Kidney (tissue), 14 donors: ENCODE results near the gene PPP6R2. TPM values are rescaled to one million over a fixed set of nuclear protein-coding genes. Genes with fewer than 3 reads are reported as not detected.

ENCODE experiments used
- DNase-seq, 5 donors: peaks; one replicate each; pipeline ENCODE4 v3.0.0-alpha.2; 2013 to 2020
- FAIRE-seq: peaks from 2 replicates; lab custom pipeline; 2012; peaks lifted over from hg19 to GRCh38; lab: Jason Lieb, UNC
- H3K27ac ChIP-seq, 2 donors: one replicate each; pipeline ENCODE4 v1.7.0; 2013; ENCODE audit warnings: low read depth in 2 of 2, low read length in 2 of 2, inconsistent platforms in 1 of 2
- H3K27me3 ChIP-seq: one replicate; pipeline ENCODE4 v1.7.1; 2013; ENCODE audit warnings: low read length, inconsistent platforms; ENCODE audit not compliant: control insufficient read depth, insufficient read depth
- H3K36me3 ChIP-seq, 3 donors: one replicate each; pipeline versions ENCODE4 v1.7.0 to v1.7.1; 2013; ENCODE audit warnings: low read length in 3 of 3, control low read depth in 1 of 3, inconsistent platforms in 1 of 3; ENCODE audit not compliant: insufficient read depth in 3 of 3, control insufficient read depth in 2 of 3
- H3K4me1 ChIP-seq, 3 donors: one replicate each; pipeline versions ENCODE4 v1.7.0 to v1.7.1; 2013; ENCODE audit warnings: low read length in 3 of 3, inconsistent platforms in 1 of 3, low read depth in 1 of 3; ENCODE audit not compliant: control insufficient read depth in 2 of 3, insufficient read depth in 2 of 3
- H3K4me3 ChIP-seq, 3 donors: one replicate each; pipeline versions ENCODE4 v1.7.0 to v1.8.1; 2013; ENCODE audit warnings: low read length in 3 of 3, control low read depth in 1 of 3, inconsistent platforms in 1 of 3
- H3K9ac ChIP-seq, 3 donors: one replicate each; pipeline versions ENCODE4 v1.7.0 to v1.7.1; 2013; ENCODE audit warnings: low read length in 3 of 3, control low read depth in 1 of 3, inconsistent platforms in 1 of 3
- H3K9me3 ChIP-seq, 3 donors: one replicate each; pipeline versions ENCODE4 v1.7.0 to v1.7.1; 2013; ENCODE audit warnings: low read length in 3 of 3, control low read depth in 1 of 3, inconsistent platforms in 1 of 3; ENCODE audit not compliant: control insufficient read depth in 2 of 3, insufficient read depth in 1 of 3
- CTCF ChIP-seq: IDR thresholded peaks from 3 replicates; pipeline ENCODE4 v1.5.1; 2012; ENCODE audit warnings: mild to moderate bottlenecking, moderate library complexity, borderline replicate concordance; ENCODE audit not compliant: insufficient read depth; ENCODE audit errors: extremely low read depth
- intact Hi-C: fragments of 100-400 bp; cut with DNase I; formaldehyde crosslinking; loops from one replicate; pipeline ENCODE4 v1.11.1; 2022
- polyA plus RNA-seq: library from polyadenylated mRNA; stranded (reverse); fragments of 350-450 nt; fragmentation: Illumina TruSeq; extraction: RNeasy Lipid Tissue Mini Kit (QIAGEN cat#74804); gene quantifications from one replicate; pipeline ENCODE4 v1.2.3, GENCODE V29; 2014; ENCODE audit warnings: low read depth, low replicate concordance; ENCODE audit not compliant: insufficient read depth
- total RNA-seq: library from RNA; stranded (reverse); fragmentation: NEBNext Ultra II Directional; extraction: Animal tissue kit (Norgen Biotek cat#: 25700); gene quantifications from one replicate; pipeline ENCODE4 v1.2.1, GENCODE V29; 2021
- donor health status: control.
- donor health status: control.
- donor health status: control.
- donor health status: control.
- donor health status: control.
- donor health status: DM: yes; HTN: yes; CAD: no.
- donor health status: Normal renal cell carcinoma (clear cell type).

PPP6R2 gene
- total and polyA plus RNA-seq, 2 donors from 2014 or later, result 39.4 to 53.8 TPM

- no peak for TF ChIP-seq CTCF
- Histone ChIP-seq H3K9me3 (no peaks in the 10 kb centered on the region), H3K36me3 (no peaks in the 10 kb centered on the region), H3K4me1 (peaks cover 0 to 10% (median 0%) of the 10 kb centered on the region in 3 donors), H3K9ac (peak overlapping the region in 1 of 3 donors; percentile 34), H3K27me3 (peaks cover 8% of the 10 kb centered on the region), H3K4me3 (peak overlapping the region in 2 of 3 donors; percentile 42 to 59), H3K27ac (peak overlapping the region; percentile 28 to 32)
- DNase-seq, result peak; percentile 61 to 80 (median 76)
- intact Hi-C loops, result no loop called here
- no peak for FAIRE-seq
Observed at GRCh38 chr22:50483977-50484853, 141.1 kb downstream of the PPP6R2 start.

GRCh38 chr22:50485221-50486131 is 142.3 kb downstream of the PPP6R2 start:
- Histone ChIP-seq H3K27ac (peak overlapping the region; percentile 27 to 33), H3K4me3 (peak overlapping the region in 1 of 3 donors; percentile 75), H3K9me3 (no peaks in the 10 kb centered on the region), H3K27me3 (peaks cover under 1% of the 10 kb centered on the region), H3K36me3 (peaks cover 0 to 4% (median 0%) of the 10 kb centered on the region in 3 donors), H3K9ac (no peak overlapping the region), H3K4me1 (peaks cover 0 to 10% (median 0%) of the 10 kb centered on the region in 3 donors)
- FAIRE-seq (no peak), DNase-seq (peak in 1 of 5 donors; percentile 80)
- intact Hi-C loops, result no loop called here
- TF ChIP-seq CTCF, result no peak

GRCh38 chr22:50486561-50487289 is 143.6 kb downstream of the PPP6R2 start, which contains the start of gene MIOX:
Gene MIOX, plus strand, starts transcription at chr22:50486859. Its CDS starts 39 bp downstream, at chr22:50486898.
- DNase-seq, result peak in 1 of 5 donors; percentile 73

More at GRCh38 chr22:50486561-50487289, 143.6 kb downstream of the PPP6R2 start, which contains the start of gene MIOX:
- H3K9ac ChIP-seq, result peak within 1 kb of the TSS in 2 of 3 donors; percentile 16 to 51
- H3K27me3 ChIP-seq, result no peaks in the 10 kb centered on the region
- intact Hi-C loops, result no loop called here
- peak within 1 kb of the TSS; percentile 37 to 51 for H3K27ac ChIP-seq
- no peak for FAIRE-seq
- no peaks in the 10 kb centered on the region for H3K9me3 ChIP-seq
- peaks cover 0 to 13% (median 0%) of the 10 kb centered on the region in 3 donors for H3K4me1 ChIP-seq
- H3K36me3 ChIP-seq, result peaks cover 0 to 4% (median 0%) of the 10 kb centered on the region in 3 donors
- peak within 1 kb of the TSS in 2 of 3 donors; percentile 69 to 75 for H3K4me3 ChIP-seq
- TF ChIP-seq CTCF, result no peak
